ENCODE results near the gene LBR. TPM values are rescaled to one million over a fixed set of nuclear protein-coding genes. Genes with fewer than 3 reads are reported as not detected.

Gene LBR
- total RNA-seq, 3 donors from 2014 or later: 20.3 to 36.1 (median 29.6) TPM

- H3K27ac ChIP-seq: no peak overlapping the region
- H3K4me1 ChIP-seq: no peaks in the 10 kb centered on the region
- intact Hi-C loops (cut with DNase I; ENCODE audit: low total_unique reads): no loop called here
- TF ChIP-seq CTCF (IDR thresholded peaks at IDR 0.05): no peak
- no peak for TF ChIP-seq POLR2AphosphoS5 (IDR thresholded peaks at IDR 0.05)
- no peak for TF ChIP-seq POLR2A (IDR thresholded peaks at IDR 0.05)
- no peaks in the 10 kb centered on the region for H3K27me3 ChIP-seq
- no peak for DNase-seq (ENCODE audit: low spot score in 2 of 2)
- H3K36me3 ChIP-seq: no peaks in the 10 kb centered on the region
- H3K9me3 ChIP-seq: no peaks in the 10 kb centered on the region
- no peak overlapping the region for H3K4me3 ChIP-seq
These were observed 10.0 kb upstream of the LBR start for GRCh38 chr1:225437710-225438437.

- H3K4me1 ChIP-seq: no peaks in the 10 kb centered on the region
- no peak for TF ChIP-seq POLR2A (IDR thresholded peaks at IDR 0.05)
- no peak for TF ChIP-seq CTCF (IDR thresholded peaks at IDR 0.05)
- no peak for TF ChIP-seq POLR2AphosphoS5 (IDR thresholded peaks at IDR 0.05)
These were observed 8.1 kb upstream of the LBR start for GRCh38 chr1:225435957-225436392.

GRCh38 chr1:225435487-225435886, 7.6 kb upstream of the LBR start:
- DNase-seq (ENCODE audit: low spot score in 2 of 2): no peak

More at GRCh38 chr1:225435957-225436392, 8.1 kb upstream of the LBR start:
- intact Hi-C loops (cut with DNase I; ENCODE audit: low total_unique reads): no loop called here
- DNase-seq (ENCODE audit: low spot score in 2 of 2): no peak
- no peak overlapping the region for H3K27ac ChIP-seq
- no peak overlapping the region for H3K4me3 ChIP-seq
- H3K27me3 ChIP-seq: no peaks in the 10 kb centered on the region
- H3K9me3 ChIP-seq: no peaks in the 10 kb centered on the region
- no peaks in the 10 kb centered on the region for H3K36me3 ChIP-seq

GRCh38 chr1:225435076-225435475, 7.2 kb upstream of the LBR start:
- Histone ChIP-seq H3K36me3 (no peaks in the 10 kb centered on the region), H3K4me3 (no peak overlapping the region), H3K9me3 (no peaks in the 10 kb centered on the region), H3K27ac (no peak overlapping the region), H3K4me1 (no peaks in the 10 kb centered on the region), H3K27me3 (no peaks in the 10 kb centered on the region)
- no peak for DNase-seq (ENCODE audit: low spot score in 2 of 2)
- no peak for TF ChIP-seq POLR2AphosphoS5 (IDR thresholded peaks at IDR 0.05)
- no peak for TF ChIP-seq POLR2A (IDR thresholded peaks at IDR 0.05)
- TF ChIP-seq CTCF (IDR thresholded peaks at IDR 0.05): no peak
- intact Hi-C loops (cut with DNase I; ENCODE audit: low total_unique reads): no loop called here

More at GRCh38 chr1:225435487-225435886, 7.6 kb upstream of the LBR start:
- TF ChIP-seq CTCF (IDR thresholded peaks at IDR 0.05) (no peak), POLR2A (IDR thresholded peaks at IDR 0.05) (no peak), POLR2AphosphoS5 (IDR thresholded peaks at IDR 0.05) (no peak)
- Histone ChIP-seq H3K36me3 (no peaks in the 10 kb centered on the region), H3K9me3 (no peaks in the 10 kb centered on the region), H3K4me1 (no peaks in the 10 kb centered on the region), H3K27ac (no peak overlapping the region), H3K27me3 (no peaks in the 10 kb centered on the region), H3K4me3 (no peak overlapping the region)
- intact Hi-C loops (cut with DNase I; ENCODE audit: low total_unique reads): no loop called here

GRCh38 chr1:225434046-225434445, 6.2 kb upstream of the LBR start:
- H3K4me3 ChIP-seq: no peak overlapping the region
- no peaks in the 10 kb centered on the region for H3K36me3 ChIP-seq
- TF ChIP-seq POLR2A (IDR thresholded peaks at IDR 0.05) (no peak), CTCF (IDR thresholded peaks at IDR 0.05) (no peak), POLR2AphosphoS5 (IDR thresholded peaks at IDR 0.05) (no peak)
- no peaks in the 10 kb centered on the region for H3K4me1 ChIP-seq
- H3K9me3 ChIP-seq: no peaks in the 10 kb centered on the region
- intact Hi-C loops (cut with DNase I; ENCODE audit: low total_unique reads): no loop called here
- DNase-seq (ENCODE audit: low spot score in 2 of 2): no peak
- no peaks in the 10 kb centered on the region for H3K27me3 ChIP-seq
- no peak overlapping the region for H3K27ac ChIP-seq
